HG02642 (cell line): Measurements from ENCODE around the gene SELENON.

Source experiments
- ATAC-seq: cut with Tn5 transposase; IDR thresholded peaks from one replicate; pipeline ENCODE4 v1.9.1; 2021; ENCODE audit warnings: mild to moderate bottlenecking; ENCODE audit not compliant: unreplicated experiment, poor library complexity

Gene SELENON

DNA sequence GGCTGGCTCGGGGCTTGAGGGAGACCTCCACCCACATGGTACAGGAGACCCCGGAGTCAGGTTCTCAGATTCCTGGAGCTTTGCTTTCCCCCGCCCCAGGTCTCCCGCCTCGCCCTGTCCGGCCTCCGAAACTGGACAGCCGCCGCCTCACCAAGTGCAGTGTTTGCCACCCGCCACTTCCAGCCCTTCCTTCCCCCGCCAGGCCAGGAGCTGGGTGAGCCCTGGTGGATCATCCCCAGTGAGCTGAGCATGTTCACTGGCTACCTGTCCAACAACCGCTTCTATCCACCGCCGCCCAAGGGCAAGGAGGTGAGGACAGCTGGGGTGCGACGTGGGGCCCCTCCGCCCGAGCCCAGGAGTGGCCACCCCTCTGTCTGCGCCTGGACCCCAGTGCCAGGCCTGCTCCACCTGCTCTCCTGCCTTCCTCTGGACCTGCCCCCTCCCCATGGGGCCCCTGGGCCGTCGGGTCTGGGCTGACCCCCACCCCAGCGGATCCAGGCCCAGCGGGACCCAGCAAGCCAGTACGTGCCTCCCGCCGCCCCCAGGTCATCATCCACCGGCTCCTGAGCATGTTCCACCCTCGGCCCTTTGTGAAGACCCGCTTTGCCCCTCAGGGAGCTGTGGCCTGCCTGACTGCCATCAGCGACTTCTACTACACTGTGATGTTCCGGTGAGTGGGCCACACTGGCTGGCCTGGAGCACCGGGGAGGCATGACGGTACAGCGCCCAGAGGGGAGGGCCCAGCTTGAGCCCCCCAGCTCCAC is 8.7 kb downstream of the SELENON start:
- no peak for ATAC-seq

DNA sequence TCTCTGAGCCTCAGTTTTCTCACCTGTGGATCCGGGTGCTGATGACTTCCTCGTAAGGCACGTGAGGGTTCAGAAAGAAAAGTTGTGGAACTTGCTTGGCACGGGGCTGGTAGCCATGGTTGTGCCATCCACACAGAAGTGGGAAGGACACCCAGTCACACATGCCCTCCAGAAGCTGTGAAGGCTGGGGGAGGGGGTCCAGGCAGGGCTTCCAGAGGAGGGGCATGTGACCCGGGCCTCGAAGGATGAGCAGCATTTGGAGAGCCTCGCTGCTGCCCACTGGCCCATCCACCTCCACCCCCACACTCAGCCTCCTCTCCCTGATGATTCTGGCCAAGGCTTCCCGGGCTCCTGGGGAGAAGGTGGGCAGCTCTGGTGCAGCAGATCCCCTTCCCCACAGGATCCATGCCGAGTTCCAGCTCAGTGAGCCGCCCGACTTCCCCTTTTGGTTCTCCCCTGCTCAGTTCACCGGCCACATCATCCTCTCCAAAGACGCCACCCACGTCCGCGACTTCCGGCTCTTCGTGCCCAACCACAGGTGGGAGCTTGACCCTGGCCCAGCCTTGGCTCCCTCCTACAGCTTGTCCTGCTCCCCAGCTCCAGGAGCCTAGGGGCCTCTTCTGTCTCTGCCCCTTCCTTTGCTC is 9.4 kb downstream of the SELENON start:
- ATAC-seq = no peak

DNA sequence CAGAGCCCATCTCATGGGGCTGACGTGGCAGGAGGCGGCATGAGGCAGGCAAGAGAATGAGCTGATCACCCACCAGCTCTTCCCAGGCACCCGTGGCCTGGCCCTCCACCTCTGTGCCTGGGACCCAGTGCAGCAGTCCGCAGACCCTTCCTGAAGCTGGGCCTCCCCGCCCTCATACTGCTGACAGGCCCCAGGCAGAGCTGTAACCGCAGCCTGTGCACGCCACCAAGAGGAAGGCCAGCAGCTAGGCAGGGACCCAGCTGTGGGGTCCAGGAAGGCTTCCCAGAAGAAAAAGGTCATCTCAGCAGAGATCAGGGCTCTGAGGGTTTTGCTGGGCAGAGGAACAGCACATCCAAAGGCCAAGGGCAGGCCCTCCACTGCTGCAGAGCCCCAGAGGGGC is 9.9 kb downstream of the SELENON start:
- no peak for ATAC-seq

DNA sequence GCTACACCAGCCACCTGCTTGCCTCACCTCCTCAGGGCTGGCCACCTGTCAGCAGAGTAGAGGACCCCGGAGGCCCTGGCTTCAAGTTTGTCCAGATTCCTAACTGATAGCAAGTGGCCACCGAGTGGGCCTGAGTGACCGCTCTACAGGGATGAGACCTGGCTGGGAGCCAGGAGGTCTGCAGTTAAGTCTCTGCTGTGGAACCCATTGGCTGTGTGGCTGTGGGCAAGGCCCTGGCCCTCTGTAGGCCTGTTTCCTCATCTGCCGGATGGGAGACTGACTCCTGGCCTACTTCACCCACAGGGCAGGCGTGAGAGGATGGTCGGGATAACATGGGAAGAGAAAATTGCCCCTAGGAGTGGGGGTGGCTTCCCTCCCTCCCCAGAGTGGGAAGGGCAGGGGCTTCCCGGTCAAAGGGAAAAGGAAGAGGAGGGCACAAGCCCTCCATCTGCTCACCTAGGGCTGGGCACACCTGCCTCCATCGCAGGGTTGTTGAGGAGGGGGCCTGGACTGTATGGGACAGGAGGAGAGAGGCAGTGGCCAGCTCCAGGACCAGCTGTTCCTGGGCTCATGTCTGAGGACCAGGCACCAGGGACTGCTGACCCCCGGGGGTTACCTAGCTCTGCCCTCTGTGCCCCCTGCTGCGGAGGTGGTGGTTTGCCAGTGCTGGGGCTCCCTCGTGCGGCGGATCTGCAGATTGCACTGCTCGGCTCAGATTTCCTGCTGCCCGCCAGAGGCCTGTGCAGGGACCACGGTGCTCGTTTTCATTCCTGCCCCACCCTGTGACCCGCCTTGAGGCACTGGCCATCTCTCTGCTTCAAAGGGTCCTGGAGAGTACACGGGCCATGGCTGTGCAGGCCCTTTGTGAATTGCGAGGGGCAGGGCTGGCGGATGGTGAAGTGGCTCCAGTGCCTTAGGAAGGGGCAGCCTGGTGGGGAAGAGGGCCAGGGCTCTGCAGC is 10.6 kb downstream of the SELENON start:
- ATAC-seq = no peak

DNA sequence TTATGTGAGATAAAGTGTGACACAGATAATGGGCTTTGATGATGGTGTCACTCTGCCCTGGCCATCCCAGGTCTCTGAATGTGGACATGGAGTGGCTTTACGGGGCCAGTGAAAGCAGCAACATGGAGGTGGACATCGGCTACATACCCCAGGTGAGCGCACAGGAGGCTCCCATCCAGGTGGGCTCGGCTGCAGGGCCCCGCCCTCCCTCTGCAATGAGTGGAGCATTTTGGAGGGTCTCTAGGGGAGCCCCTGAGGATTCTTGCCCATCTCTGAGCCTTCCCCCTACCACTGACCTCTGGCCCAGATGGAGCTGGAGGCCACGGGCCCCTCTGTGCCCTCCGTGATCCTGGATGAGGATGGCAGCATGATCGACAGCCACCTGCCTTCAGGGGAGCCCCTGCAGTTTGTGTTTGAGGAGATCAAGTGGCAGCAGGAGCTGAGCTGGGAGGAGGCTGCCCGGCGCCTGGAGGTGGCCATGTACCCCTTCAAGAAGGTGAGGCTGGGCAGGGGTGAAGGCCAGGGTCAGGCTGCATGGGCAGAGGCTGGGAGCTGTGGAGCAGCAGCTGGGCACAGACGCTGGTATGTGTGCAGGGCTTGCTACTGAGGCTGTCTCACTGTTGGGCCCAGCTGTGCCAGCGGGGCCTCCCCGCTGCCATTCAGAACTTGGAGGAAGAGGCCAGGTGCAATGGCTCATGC is 11.5 kb downstream of the SELENON start:
- no peak for ATAC-seq

DNA sequence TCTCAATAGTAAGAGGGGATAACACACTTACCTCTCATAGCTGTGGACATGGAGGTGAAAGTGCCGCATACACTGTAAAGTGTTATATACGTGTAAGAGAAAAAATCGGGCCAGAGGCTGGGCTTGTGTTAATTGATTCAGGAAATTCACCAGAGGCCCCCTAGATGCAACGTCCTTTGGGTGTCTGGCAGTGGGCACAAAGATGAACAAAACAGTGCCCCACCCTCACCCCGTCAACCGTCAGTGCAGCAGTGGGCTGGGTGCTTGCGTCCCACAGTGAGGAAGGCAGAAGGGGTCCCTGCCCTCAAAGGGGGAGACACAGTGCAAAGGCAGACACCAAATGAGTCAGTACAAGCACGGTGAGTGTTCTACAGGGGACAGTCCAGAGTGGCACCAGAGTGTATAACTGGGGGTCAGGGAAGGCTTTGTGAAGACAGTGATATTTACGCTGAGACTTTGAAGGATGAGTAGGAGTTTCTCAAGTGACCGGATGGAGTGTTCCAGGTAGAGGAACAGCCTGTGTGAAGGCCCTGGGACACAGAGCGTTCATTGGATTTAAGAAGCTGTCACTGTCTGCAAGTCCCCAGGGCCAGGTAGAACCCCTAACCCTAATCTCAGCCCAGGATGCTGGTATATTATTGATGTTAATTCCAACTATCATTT is 13.2 kb downstream of the SELENON start:
- no peak for ATAC-seq

DNA sequence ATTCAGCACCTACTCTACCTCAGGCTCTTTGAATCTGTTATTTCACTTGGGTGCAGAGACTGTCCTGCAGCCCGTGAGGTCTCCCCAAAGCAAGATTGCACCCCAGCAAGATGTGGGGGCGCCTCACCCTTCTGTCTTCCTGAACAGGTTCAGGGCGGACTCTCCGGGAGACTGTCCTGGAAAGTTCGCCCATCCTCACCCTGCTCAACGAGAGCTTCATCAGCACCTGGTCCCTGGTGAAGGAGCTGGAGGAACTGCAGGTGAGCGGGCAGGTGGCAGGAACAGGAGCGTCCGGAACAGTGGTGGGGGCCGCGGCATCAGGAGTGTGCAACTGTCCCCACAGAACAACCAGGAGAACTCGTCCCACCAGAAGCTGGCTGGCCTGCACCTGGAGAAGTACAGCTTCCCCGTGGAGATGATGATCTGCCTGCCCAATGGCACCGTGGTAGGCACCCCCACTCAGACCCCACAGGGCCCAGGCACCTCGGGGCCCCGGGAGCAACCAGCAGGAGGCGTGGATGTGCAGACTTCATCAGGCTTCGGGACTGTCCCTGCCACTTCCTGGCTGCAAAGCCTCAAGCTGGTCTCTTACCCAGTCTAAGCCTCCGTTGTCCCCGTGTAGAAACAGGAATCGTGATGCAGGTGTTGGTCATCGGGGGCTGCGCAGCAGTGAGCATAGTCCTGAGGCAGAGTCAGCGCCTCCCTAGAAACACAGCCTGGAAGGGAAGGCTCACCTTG is 13.9 kb downstream of the SELENON start:
- ATAC-seq = no peak

DNA sequence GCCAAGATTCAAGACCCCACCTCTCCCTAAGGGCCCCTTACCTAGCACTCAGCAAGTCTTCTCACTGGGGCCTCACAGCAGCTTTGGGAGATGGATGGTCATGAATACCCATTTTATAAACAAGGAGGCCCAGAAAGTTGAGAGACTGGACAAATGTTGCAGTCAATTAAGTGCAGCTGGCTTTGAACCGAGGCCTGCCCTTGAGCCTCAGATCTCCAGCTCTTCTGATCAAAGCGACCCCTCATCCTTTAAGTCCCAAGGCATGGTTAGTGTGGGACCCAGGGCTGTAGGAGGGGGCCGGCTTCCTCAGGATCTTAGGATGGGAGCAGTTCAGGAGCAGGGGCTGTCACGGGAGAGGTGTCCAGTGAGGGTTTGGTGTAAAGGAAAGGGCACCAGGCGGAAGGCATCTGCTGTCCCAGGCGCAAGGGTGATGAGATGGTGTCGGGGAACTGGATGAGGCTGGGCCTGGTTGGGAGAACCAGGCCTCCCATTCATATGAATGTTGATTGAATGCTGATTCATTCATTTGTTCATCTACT is 14.6 kb downstream of the SELENON start:
- ATAC-seq = no peak

DNA sequence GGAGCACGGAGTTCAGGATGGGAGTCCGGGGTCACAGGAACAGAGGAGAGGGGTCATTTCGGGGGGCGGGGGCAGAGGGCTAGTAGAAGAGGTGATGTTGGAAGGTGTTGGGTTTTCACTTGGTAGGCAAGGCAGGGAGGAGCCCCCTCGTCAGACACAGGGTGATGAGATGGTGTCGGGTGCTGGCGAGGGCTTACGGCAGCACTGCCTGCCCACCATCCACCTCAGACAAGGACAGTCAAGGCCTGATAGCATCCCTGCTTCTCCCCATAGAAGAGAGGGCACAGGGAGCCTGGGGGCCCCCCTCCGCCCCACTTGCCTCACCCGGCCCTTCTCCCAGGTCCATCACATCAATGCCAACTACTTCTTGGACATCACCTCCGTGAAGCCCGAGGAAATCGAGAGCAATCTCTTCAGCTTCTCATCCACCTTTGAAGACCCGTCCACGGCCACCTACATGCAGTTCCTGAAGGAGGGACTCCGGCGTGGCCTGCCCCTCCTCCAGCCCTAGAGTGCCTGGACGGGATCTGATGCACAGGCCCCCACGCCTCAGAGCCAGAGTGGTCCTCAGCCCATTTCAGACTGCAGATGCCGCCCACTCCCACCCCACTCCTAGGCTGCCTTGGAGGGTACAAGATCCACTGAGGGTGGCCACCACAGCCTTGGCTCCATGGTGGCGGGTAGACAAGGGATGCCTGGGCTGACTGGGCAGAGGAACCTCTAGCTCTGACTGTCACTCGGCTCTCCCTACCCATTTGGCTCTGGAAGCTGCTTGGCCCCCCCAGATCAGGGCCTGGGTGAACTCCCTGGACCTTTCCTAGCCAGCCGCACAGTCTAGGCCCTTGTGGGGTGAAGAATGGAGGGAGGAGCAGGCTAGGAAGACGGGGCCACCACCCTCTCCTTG is 15.5 kb downstream of the SELENON start:
- ATAC-seq = no peak

DNA sequence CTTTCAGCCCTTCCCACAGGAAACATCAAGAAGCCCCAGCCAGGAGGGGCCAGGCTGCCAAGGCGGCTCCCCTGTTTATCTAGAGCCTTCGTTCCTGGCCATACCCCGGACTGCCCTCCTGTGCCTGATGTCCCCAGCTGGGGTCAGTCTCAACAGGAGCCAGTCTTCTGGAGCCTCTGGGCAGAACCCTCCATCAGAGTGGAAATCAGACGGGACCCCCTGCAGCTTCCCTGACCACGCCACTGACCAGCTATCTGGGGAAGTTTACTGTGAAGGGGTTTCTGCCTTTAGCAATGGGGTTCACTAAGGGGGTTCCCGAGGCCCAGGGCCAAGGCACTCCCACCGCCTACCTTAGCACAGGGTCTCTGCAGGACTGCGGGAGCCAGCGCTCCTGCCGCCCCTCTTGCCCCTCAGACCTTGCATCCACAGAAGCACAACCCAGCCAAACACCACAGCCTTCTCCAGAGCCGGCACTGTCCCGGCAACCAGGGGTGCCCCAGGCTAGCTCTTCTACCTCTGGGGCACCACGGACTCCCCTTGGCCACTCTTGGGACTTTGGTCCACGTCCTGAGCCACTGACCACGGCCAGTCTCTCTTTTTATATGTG is 16.2 kb downstream of the SELENON start:
- no peak for ATAC-seq

DNA sequence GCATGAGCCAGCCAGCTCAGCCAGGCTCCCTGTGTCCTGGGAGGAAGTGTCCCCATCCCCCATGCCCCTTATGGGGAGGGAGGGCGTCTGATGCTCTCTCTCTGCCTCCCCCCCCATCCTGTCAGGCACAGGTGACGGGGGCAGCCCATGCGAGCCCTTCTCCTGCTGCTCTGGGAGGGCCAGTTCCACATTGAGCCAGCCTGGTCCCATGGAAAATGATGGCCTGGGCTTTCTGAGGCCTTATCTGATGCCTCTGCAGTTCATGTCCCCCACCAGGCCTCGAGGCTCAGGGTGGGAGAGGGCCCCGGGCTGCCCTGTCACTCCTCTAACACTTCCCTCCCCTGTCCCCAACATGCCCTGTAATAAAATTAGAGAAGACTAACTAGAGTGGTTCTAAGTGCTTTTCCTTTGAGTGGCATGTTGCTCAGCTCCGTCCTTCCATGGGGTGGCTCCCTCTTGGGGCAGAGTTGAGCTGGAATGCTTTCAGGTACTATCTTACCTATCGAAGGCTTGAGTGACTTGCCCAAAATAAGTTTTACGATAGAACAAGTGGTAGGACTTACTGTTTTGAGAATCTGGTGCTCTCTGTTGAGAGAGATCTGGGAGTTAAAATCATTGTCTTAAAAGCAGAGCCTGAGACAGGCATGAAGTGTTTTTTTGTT is 18.0 kb downstream of the SELENON start:
- no peak for ATAC-seq

DNA sequence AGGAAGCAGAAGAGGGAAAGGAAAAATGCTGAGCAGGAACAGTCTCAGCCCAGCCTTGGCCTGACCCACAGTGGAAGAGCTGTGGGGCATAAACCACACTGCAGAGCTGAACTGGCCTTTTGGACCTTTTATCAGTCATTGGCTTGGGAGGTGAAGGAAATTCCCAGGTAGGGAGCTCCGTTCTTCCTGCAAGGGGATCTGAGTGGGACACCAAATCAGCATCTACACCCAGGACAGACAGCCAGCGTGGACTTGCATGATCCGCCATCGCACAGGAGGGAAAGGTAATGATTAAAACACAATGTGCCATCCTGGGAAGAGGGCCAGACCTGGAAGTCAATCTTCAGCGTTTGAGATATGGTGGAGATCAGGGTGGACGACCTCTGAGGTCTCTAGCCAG is 18.6 kb downstream of the SELENON start:
- ATAC-seq = no peak

DNA sequence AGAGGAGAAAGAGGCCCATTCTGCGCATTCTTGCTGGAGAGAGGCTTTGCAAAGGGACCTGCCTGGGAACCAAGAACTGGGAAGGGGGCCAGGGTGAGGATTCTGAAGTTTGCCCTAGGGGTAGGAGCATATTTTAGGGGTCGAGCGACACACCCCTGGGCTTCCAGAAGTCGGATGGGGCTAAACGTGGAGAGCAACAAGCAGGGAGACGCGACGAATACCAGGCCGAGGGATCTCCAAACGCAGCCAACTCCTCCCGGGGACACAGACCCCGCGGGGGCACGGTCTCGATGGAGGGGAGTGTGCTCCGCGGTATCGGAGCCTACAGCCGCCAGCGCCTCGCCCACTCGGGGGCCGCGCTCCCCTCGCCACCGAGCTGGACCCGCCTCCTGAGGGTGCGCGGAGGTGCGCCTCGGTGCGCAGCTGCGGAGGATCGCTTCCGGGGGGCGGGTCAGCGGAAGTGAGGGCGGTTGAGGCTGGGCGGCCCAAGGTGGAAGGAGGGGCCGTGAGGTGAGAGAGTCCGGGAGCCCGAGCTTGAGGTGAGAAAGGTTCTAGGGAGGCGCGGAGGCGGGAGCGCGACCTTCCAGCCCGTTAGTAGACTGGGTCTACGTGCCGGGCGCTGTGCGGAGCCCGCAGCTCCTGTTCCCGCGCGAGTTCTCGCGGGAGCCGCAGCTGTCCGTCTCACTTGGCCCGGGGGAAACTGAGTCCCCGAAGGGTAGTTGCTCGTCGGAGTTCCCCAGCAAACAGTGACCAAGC is 19.7 kb downstream of the SELENON start, which contains the start of gene MTFR1L:
Gene MTFR1L, plus strand, starts transcription at position 464 of the 756 bp plus-strand sequence. CDS start 3,151 bp downstream, outside the sequence.
- peak; percentile 87 for ATAC-seq

DNA sequence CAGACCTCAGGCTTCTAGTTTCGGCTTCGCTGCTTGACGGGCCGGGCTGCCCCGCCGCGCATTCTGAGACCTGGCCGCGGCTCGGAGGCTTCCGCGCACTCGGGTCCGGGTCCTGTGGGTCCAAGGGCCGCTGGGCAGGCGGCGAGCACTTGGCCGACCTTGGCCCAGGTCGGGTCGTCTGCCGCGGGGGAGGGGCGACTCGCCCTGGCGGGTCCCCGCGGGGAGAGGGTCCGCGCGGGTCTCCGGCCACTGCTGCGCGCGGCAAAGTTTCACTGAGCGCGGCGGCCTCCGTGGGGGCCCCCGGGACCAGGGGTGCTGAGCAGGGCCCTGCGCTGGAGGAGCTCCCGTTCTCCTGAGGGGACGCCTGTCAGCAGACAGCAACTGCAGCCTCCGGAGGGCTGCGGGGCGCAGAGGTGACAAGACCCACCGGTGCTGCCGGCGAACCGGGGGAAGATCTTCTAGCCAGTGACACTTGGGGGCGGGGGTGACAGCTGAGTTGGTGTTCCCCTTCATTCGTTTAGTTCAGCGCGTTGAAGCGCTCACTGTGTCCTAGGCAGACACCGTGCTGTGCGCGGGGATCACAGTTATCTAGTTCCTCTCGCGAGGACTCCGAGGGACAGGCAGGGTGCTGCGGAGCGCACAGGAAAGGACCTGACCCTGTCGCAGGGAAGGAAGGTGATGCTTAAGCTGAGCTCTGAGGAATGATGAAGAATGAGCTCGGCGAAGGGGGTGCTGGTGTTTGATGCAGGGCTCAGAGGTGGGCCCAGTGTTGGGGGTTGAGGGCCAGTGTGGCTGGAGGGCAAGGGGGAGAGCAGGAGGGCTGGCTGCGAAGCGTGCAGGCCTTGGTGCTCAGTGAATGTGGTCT is 20.5 kb downstream of the SELENON start:
- peak; percentile 38 for ATAC-seq

DNA sequence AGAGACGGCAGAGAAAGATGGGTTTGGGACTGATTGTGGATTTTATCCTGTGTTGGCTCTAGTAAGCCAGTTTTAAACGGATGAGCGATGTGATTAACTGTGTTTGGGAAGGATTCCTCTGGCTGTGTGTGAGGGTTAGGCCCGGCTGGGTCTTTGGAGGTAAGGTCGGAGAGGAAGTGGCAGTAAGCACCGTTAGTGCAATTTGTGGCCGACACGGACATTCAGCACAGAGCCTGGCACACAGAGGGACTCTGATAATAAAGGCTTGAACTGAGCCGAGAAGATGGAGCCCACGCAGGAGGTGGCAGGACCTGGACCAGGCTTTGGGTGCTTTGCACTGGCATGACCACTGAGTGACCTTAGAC is 21.1 kb downstream of the SELENON start:
- no peak for ATAC-seq
